ENCODE measurements around the gene S100A3. TPM values are rescaled to one million over a fixed set of nuclear protein-coding genes. Genes with fewer than 3 reads are reported as not detected.
"Not testable (repeated sequence)": the region's sequence is repeated elsewhere in the genome, so short reads cannot be mapped to it uniquely, and the experiment has no call there.

S100A3 gene
- total RNA-seq, 1 donor from 2014 or later = 0.49 TPM

- intact Hi-C loops (cut with DNase I) = no loop called here
- DNase-seq (ENCODE audit: missing footprints) (no peak), ATAC-seq (peak; percentile 48)
Observed at GRCh38 chr1:153526132-153526543, 22.9 kb downstream of the S100A3 start.

DNA sequence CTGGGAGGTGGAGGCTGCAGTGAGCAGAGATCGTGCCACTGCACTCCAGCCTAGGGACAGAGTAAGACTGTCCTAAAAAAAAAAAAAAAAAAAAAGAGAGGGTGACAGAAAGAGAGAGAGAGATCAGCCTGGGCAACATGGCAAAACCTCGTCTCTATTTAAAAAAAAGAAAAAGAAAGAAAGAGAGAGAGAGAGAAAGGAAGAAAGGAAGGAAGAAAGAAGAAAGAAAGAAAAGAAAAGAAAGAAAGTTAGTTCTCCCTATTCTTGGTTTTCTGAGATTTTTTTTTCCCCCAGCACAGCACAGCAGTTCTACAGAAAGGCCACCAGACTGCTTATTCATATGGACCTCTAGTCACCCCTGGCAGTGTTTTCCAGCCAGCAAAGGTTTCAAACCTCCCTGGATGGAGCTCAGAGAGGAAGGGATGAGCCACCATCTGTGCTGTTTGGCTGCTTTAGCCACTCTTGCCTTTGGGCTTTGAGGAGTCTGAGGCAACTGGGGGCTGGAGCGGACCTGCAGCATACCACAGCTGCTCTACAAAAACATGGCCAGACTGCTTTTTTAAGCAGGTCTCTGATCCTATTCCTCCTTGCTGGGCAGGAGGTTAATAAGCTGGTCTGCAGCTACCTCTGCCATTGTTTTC, 23.9 kb downstream of the S100A3 start:
- no peak for DNase-seq (ENCODE audit: missing footprints)
- intact Hi-C loops (cut with DNase I) = no loop called here
- ATAC-seq = peak; percentile 64

DNA sequence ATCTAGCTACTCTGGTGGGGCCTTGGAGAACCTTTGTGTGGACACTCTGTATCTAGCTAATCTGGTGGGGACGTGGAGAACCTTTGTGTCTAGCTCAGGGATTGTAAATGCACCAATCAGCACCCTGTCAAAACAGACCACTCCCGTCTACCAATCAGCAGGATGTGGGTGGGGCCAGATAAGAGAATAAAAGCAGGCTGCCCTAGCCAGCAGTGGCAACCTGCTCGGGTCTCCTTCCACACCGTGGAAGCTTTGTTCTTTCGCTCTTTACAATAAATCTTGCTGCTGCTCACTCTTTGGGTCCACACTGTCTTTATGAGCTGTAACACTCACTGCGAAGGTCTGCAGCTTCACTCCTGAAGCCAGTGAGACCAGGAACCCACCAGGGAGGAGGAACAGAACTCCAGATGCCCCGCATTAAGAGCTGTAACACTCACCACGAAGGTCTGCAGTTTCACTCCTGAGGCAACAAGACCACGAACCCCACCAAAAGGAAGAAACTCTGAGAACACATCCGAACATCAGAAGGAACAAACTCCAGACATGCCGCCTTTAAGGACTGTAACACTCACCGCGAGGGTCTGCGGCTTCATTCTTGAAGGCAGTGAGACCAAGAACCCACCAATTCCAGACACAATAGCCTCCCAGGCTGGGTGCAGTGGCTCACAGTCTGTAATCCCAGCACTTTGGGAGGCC, 26.6 kb downstream of the S100A3 start:
- ATAC-seq; DNase-seq (ENCODE audit: missing footprints); intact Hi-C loops (cut with DNase I): not testable (repeated sequence)

GRCh38 chr1:153521808-153522207, 27.2 kb downstream of the S100A3 start:
- ATAC-seq; intact Hi-C loops (cut with DNase I); DNase-seq (ENCODE audit: missing footprints): not testable (repeated sequence)

GRCh38 chr1:153520818-153521476, 28.1 kb downstream of the S100A3 start:
- DNase-seq (ENCODE audit: missing footprints) = no peak
- intact Hi-C loops (cut with DNase I) = no loop called here
- ATAC-seq = peak; percentile 37

DNA sequence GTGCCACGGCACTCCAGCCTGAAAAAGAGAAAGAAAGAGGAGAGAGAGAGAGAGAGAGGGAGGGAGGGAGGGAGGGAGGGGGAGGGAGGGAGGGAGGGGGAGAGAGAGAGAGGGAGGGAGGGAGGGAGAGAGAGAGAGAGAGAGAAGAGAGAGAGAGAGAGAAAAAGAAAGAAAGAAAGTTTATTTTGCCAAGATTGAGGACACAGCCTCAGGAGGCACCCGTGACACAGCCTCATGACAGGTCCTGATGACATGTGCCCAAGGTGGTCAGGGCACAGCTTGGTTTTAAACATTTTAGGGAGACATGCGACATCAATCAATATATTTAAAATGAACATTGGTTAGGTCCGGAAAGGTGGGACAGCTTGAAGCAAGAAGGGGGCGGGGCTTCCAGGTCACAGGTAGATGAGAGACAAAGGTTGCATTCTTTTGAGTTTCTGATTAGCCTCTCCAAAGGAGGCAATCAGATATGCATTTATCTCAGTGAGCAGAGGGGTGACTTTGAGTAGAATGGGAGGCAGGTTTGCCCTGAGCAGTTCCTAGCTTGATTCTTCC, 28.8 kb downstream of the S100A3 start:
- DNase-seq (ENCODE audit: missing footprints); intact Hi-C loops (cut with DNase I); ATAC-seq: not testable (repeated sequence)

DNA sequence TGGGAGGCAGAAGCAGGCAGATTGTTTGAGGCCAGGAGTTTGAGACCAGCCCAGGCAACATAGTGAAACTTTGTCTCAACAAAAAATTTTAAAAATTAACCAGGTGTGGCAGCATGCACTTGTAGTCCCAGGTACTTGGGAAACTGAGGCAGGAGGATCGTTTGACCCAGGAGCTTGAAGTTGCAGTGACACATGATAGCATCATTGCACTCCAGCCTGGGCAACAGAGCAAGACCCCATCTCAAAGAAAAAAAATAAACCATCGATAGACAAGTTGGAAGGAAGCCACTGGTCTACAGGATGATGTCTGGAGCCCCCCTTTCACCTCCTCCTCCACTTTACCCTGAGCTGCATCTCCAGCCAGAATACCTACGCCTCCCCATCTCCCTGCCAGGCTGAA, 29.8 kb downstream of the S100A3 start:
- DNase-seq (ENCODE audit: missing footprints) (no peak), ATAC-seq (no peak)
- intact Hi-C loops (cut with DNase I) = loop anchor here (10.0 kb wide), 2 partner anchors 136 to 466 kb away; partner anchors contain the start of genes RAB13 and SNAPIN

DNA sequence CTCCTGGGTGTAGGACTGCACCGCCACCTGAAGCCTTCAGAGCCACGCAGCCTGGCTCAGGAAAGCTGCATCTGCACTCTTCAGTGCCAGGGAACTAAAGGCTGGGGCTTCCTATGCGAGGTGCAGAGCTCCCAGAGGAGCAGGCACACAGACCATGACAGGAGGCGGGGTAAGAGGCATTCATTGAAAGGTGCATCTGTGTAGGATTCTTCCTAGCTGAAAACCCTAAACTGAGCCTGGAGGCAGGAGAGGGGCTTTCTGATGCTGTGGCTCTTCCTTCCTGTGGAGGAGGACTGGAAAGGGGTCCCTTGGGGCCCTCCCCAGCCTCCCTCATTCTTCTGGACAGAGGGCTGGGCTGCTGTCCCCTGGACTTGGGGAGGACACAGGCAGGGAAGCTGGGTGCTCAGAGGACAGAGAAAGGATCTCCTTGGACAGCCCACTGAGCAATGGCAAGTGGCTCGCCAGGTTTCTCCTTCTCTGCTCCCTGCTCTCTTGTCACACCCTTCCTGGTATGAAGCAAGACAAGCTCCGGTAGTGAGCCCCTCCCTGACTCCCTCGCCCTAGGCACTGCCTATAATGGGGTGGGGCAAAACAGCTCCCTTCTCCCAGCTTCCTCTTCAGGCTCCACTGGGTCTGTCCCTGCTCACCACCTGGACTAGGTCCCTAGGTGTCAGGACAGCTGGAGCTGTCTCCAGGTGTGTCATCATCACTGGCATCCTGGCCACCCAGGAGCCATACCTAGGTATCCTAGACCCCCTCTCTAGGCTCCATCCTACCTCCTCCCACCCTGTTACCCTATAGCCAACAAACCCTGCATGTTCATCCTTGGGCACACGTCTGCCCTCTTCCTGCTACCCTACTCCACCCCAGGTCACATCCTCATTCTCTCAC, 33.3 kb downstream of the S100A3 start:
- ATAC-seq = no peak
- intact Hi-C loops (cut with DNase I) = loop anchor here (10.0 kb wide), 2 partner anchors 139 to 469 kb away; partner anchors contain the start of genes RAB13 and SNAPIN
- DNase-seq (ENCODE audit: missing footprints) = no peak

DNA sequence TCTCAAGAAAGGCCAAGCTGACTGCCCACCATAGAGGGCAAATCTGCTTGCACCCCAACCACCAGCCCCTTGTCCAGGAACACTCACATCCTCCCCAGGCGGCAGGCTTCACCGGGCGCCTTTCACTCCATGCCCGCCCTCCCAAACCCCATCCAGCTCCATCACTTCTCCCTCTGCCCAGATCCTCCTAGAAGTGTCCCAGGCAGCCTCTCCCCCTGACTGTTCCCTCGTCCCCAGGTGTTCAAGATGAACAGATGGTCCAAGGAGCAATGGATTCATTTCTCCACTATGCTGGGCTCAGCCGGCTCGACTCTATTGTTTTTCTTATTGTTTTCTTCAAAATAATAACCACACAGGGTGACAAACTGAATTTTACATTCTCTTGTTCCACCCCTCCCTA, 35.4 kb downstream of the S100A3 start:
- DNase-seq (ENCODE audit: missing footprints) (no peak), ATAC-seq (no peak)
- intact Hi-C loops (cut with DNase I) = loop anchor here (10.0 kb wide), 2 partner anchors 141 to 471 kb away; partner anchors contain the start of genes RAB13 and SNAPIN

- intact Hi-C loops (cut with DNase I) = loop anchor here (10.0 kb wide), 2 partner anchors 142 to 472 kb away; partner anchors contain the start of genes RAB13 and SNAPIN
- peak; percentile 11 for ATAC-seq
- peak; percentile 71 for DNase-seq (ENCODE audit: missing footprints)
Observed at GRCh38 chr1:153513023-153513422, 36.0 kb downstream of the S100A3 start.

- intact Hi-C loops (cut with DNase I) = loop anchor here (1.0 to 10.0 kb wide), 5 partner anchors 22 to 474 kb away; partner anchors contain the start of genes RAB13 and SNAPIN
- DNase-seq (ENCODE audit: missing footprints) (peak; percentile 91), ATAC-seq (peak; percentile 55)
Observed at GRCh38 chr1:153510984-153511410, 38.1 kb downstream of the S100A3 start.

GRCh38 chr1:153509729-153510354, 39.2 kb downstream of the S100A3 start:
- ATAC-seq (no peak), DNase-seq (ENCODE audit: missing footprints) (no peak)
- intact Hi-C loops (cut with DNase I) = loop anchor here (2.0 to 10.0 kb wide), 4 partner anchors 23 to 475 kb away; partner anchors contain the start of genes RAB13 and SNAPIN

DNA sequence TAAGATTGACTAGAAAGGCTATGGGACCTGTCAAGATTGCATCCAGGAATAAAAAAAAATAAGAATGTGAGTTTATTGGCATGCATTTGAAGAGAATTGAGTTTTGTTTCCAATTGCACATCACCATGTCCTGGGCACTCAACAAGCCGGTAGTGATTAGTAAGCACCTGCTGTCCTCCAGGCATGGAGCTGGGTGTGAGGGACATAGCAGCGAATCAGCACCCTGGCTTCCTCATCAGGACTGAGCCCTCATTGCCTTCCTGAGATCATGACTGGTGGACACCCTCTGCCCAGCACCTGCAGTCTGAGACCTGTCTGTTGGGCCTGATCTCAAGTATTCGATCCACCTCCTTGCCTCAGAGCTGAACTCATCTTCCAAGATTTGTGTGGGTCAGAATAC, 40.0 kb downstream of the S100A3 start:
- intact Hi-C loops (cut with DNase I) = no loop called here
- ATAC-seq = no peak
- no peak for DNase-seq (ENCODE audit: missing footprints)

GRCh38 chr1:153507926-153508583, 41.0 kb downstream of the S100A3 start:
- no peak for DNase-seq (ENCODE audit: missing footprints)
- no peak for ATAC-seq
- intact Hi-C loops (cut with DNase I) = no loop called here

- intact Hi-C loops (cut with DNase I) = no loop called here
- DNase-seq (ENCODE audit: missing footprints) (peak; percentile 89), ATAC-seq (peak; percentile 90)
Observed at GRCh38 chr1:153506831-153507413, 42.1 kb downstream of the S100A3 start.

DNA sequence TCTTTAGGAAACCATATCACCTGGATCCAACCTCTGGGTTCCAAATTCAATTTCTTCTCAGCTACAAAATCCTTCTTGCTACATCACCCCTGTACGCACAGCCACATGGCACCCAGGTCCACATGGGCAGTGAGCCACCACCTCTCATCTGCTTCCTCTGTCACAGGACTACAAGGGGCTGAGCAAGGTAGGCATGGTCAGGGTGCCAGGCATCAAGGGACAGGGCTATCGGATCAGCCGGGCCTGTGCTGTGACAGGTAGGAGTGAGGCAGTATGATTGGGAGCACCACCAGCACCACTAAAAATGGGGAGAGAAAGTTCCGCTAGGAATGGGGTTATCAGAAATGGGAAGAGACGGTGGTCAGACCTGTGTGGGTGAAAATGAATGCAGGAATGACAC, 42.7 kb downstream of the S100A3 start:
- peak; percentile 3 for ATAC-seq
- no peak for DNase-seq (ENCODE audit: missing footprints)
- intact Hi-C loops (cut with DNase I) = no loop called here

GRCh38 chr1:153505576-153505975, 43.5 kb downstream of the S100A3 start:
- ATAC-seq (no peak), DNase-seq (ENCODE audit: missing footprints) (no peak)
- intact Hi-C loops (cut with DNase I) = no loop called here
